Right lobe of liver (tissue), 6 donors: ENCODE data around the gene RIMS1. TPM values are rescaled to one million over a fixed set of nuclear protein-coding genes. Genes with fewer than 3 reads are reported as not detected.

ENCODE experiments used
- ATAC-seq, 4 donors: fragments of 200-7000 bp; cut with Tn5 transposase; one replicate each; pipeline ENCODE4 v1.9.1; 2020; ENCODE audit warnings: mild to moderate bottlenecking in 4 of 4, moderate library complexity in 4 of 4
- DNase-seq, 3 donors: peaks; one replicate each; pipeline ENCODE4 v3.0.0-alpha.2; 2020
- H3K27ac ChIP-seq, 3 donors: fragments of 200-600 bp; one replicate each; pipeline ENCODE4 v1.8.0; 2022
- H3K27me3 ChIP-seq, 2 donors: fragments of 200-600 bp; one replicate each; pipeline ENCODE4 v1.8.0; 2022
- H3K36me3 ChIP-seq, 4 donors: fragments of 200-600 bp; sonication (generic) in 1 of 4; one replicate each; pipeline versions ENCODE4 v1.5.1 to v1.8.0; 2017 to 2022; ENCODE audit warnings: control low read depth in 1 of 4
- H3K4me1 ChIP-seq, 4 donors: fragments of 200-600 bp; sonication (generic) in 1 of 4; one replicate each; pipeline versions ENCODE4 v1.5.1 to v1.8.0; 2017 to 2022; ENCODE audit warnings: control low read depth in 1 of 4
- H3K4me3 ChIP-seq, 3 donors: fragments of 200-600 bp; one replicate each; pipeline ENCODE4 v1.8.0; 2022
- H3K9me3 ChIP-seq, 4 donors: fragments of 200-600 bp; sonication (generic) in 1 of 4; one replicate each; pipeline versions ENCODE4 v1.5.1 to v1.8.0; 2017 to 2022; ENCODE audit warnings: control low read depth in 1 of 4
- CTCF ChIP-seq, 4 donors: fragments of 200-600 bp in 3 of 4; fragments of 450-650 bp in 1 of 4; IDR thresholded peaks; one replicate each; pipeline versions ENCODE4 v1.5.1 to v1.8.0; 2016 to 2022; ENCODE audit warnings: antibody characterized with exemption in 4 of 4, mild to moderate bottlenecking in 2 of 4
- POLR2A ChIP-seq: fragments of 450-650 bp; IDR thresholded peaks from one replicate; pipeline ENCODE4 v1.6.1; 2017; ENCODE audit warnings: antibody characterized with exemption, mild to moderate bottlenecking
- WGBS: methylation state at CpG from one replicate; pipeline ENCODE4 v1.1.6; 2018; ENCODE audit warnings: low coverage, low lambda C conversion rate; ENCODE audit not compliant: insufficient coverage; ENCODE audit errors: missing lambda C conversion rate; 5-methylcytosine and 5-hydroxymethylcytosine counted together
- intact Hi-C, 2 donors: fragments of 100-400 bp; cut with DNase I; formaldehyde crosslinking; loops; one replicate each; pipeline versions ENCODE4 v1.11.2 to v1.14.1; 2022
- total RNA-seq, 6 experiments: library from RNA; depleted of rRNA in 2 of 6; stranded (reverse); fragments of >200 nt in 2 of 6; fragmentation: NEBNext Ultra II Directional in 3 of 6; extraction: Animal tissue kit (Norgen Biotek cat#: 25700) in 3 of 6; gene quantifications; one replicate each; pipeline versions ENCODE4 v1.1.0 to v1.2.4, GENCODE V29; 2016 to 2023
- donor health status: DM: no; HTN: yes; CAD: no.
- donor health status: DM: no; HTN: no; CAD: no.
- donor health status: DM: no; HTN: no; CAD: no.
- donor health status: DM: no; HTN: yes; CAD: no.
- donor health status: DM: no; HTN: yes; CAD: no.

Gene RIMS1
- total RNA-seq, 6 experiments from 2014 or later, result 0.09 to 0.69 TPM; not detected in 4

- 35% methylated on average over 1 of the region's 1 CpG for WGBS
- no peak for ATAC-seq
Measured at GRCh38 chr6:72446430-72446829, 560.1 kb downstream of the RIMS1 start.

More at GRCh38 chr6:72446430-72446829, 560.1 kb downstream of the RIMS1 start:
- intact Hi-C loops, result no loop called here
- TF ChIP-seq CTCF (IDR thresholded peaks at IDR 0.05) (no peak), POLR2A (no peak)
- no peak overlapping the region for H3K27ac ChIP-seq
- no peaks in the 10 kb centered on the region for H3K9me3 ChIP-seq
- H3K4me1 ChIP-seq, result no peaks in the 10 kb centered on the region
- DNase-seq, result no peak
- H3K27me3 ChIP-seq, result no peaks in the 10 kb centered on the region
- no peaks in the 10 kb centered on the region for H3K36me3 ChIP-seq
- no peak overlapping the region for H3K4me3 ChIP-seq
